PC-3 (cell line): Measurements from ENCODE around the gene STMND1. TPM values are rescaled to one million over a fixed set of nuclear protein-coding genes. Genes with fewer than 3 reads are reported as not detected.

Experiments
- ATAC-seq: fragments of 200-7000 bp; cut with Tn5 transposase; 2 replicates; pipeline ENCODE4 v1.9.1; 2020; ENCODE audit warnings: mild to moderate bottlenecking, moderate library complexity
- BruUV-seq: library from RNA; stranded (reverse); fragments of 400-500 nt; replicated peaks from 2 replicates; lab custom pipeline; 2021; lab: Mats Ljungman, UMichigan
- CTCF ChIA-PET: fragments of 300-600 bp; sonication (Branson Sonifier 250); formaldehyde crosslinking; loops from one replicate; lab custom pipeline; 2022; ENCODE audit warnings: antibody characterized with exemption; lab: Charles Lee
- POLR2A ChIA-PET: fragments of 300-600 bp; sonication (Branson Sonifier 250); formaldehyde crosslinking; loops from one replicate; lab custom pipeline; 2022; ENCODE audit warnings: antibody characterized with exemption; ENCODE audit not compliant: unreplicated experiment; lab: Charles Lee
- DNase-seq: peaks from one replicate; pipeline ENCODE4 v3.0.0-alpha.2; 2015
- H2AFZ ChIP-seq: fragments of 300-600 bp; sonication (generic); 2 replicates; pipeline ENCODE4 v1.6.0; 2016; ENCODE audit warnings: antibody characterized with exemption, low read length
- H3F3A ChIP-seq: fragments of 300-600 bp; sonication (generic); one replicate; pipeline ENCODE4 v1.6.0; 2017; ENCODE audit warnings: antibody characterized with exemption, low read length, control low read depth, mild to moderate bottlenecking; ENCODE audit not compliant: unreplicated experiment
- H3K27ac ChIP-seq: fragments of 300-600 bp; sonication (generic); 2 replicates; pipeline ENCODE4 v1.5.1; 2016; ENCODE audit warnings: mild to moderate bottlenecking, low read length
- H3K27me3 ChIP-seq: fragments of 300-600 bp; sonication (generic); 2 replicates; pipeline ENCODE4 v1.6.1; 2016; ENCODE audit warnings: low read length, mixed read lengths
- H3K36me3 ChIP-seq: fragments of 300-600 bp; sonication (generic); 2 replicates; pipeline ENCODE4 v1.6.1; 2016; ENCODE audit warnings: low read depth, mixed run types, low read length, mixed read lengths
- H3K4me1 ChIP-seq: fragments of 300-600 bp; sonication (generic); 2 replicates; pipeline ENCODE4 v1.5.1; 2016; ENCODE audit warnings: low read length; ENCODE audit not compliant: insufficient read depth
- H3K4me2 ChIP-seq: fragments of 300-600 bp; sonication (generic); 2 replicates; pipeline ENCODE4 v1.6.0; 2016; ENCODE audit warnings: low read length
- H3K4me3 ChIP-seq: fragments of 300-600 bp; sonication (generic); 2 replicates; pipeline ENCODE4 v1.5.1; 2016; ENCODE audit warnings: mild to moderate bottlenecking, low read length, mixed read lengths
- H3K79me2 ChIP-seq: fragments of 300-600 bp; sonication (generic); 2 replicates; pipeline ENCODE4 v1.6.1; 2017; ENCODE audit warnings: low read length, mixed read lengths
- H3K9ac ChIP-seq: fragments of 300-600 bp; sonication (generic); 2 replicates; pipeline ENCODE4 v1.6.0; 2016; ENCODE audit warnings: mild to moderate bottlenecking, low read length
- H3K9me2 ChIP-seq: fragments of 300-600 bp; sonication (generic); replicated peaks from 2 replicates; pipeline ENCODE4 v1.6.1; 2016; ENCODE audit warnings: mixed run types, low read length, mixed read lengths
- H3K9me3 ChIP-seq: fragments of 300-600 bp; sonication (generic); 2 replicates; pipeline ENCODE4 v1.6.1; 2016; ENCODE audit warnings: low read length, mixed read lengths
- H4K20me1 ChIP-seq: fragments of 300-600 bp; sonication (generic); 2 replicates; pipeline ENCODE4 v1.6.1; 2016; ENCODE audit warnings: low read length, mixed read lengths
- EZH2 ChIP-seq: fragments of 300-600 bp; sonication (generic); IDR thresholded peaks from one replicate; pipeline ENCODE4 v1.6.1; 2017; ENCODE audit warnings: antibody characterized with exemption, mild to moderate bottlenecking, low read length; ENCODE audit not compliant: unreplicated experiment
- EZH2phosphoT487 ChIP-seq: fragments of 300-600 bp; sonication (generic); IDR thresholded peaks from 2 replicates; pipeline ENCODE4 v1.6.1; 2018; ENCODE audit warnings: mild to moderate bottlenecking, antibody characterized with exemption, low read length, borderline replicate concordance
- intact Hi-C: fragments of 100-400 bp; cut with micrococcal nuclease; formaldehyde crosslinking; loops from 2 replicates; pipeline ENCODE4 v1.9.0; 2023
- total RNA-seq: library from RNA; depleted of rRNA; stranded (reverse); fragments of >200 nt; gene quantifications from 2 replicates; pipeline ENCODE4 v1.2.3, GENCODE V29; 2014
- TF ChIP-seq, protein P1 (sequence below): fragments of 300-600 bp; sonication (generic); conservative IDR thresholded peaks from 2 replicates; pipeline ENCODE4 v1.5.1; 2017; ENCODE audit warnings: antibody characterized with exemption, low read depth, mild to moderate bottlenecking, low read length

STMND1 gene
- total RNA-seq, 1 experiment from 2014 or later = not detected

GRCh38 chr6:17156966-17157365 is 55.1 kb downstream of the STMND1 start:
- no peaks in the 10 kb centered on the region for H3K36me3 ChIP-seq
- DNase-seq (no peak), ATAC-seq (no peak)
- H2AFZ ChIP-seq = no peak overlapping the region
- H3K27ac ChIP-seq = no peak overlapping the region
- no peak for TF ChIP-seq EZH2phosphoT487
- TF ChIP-seq, protein P1, sequence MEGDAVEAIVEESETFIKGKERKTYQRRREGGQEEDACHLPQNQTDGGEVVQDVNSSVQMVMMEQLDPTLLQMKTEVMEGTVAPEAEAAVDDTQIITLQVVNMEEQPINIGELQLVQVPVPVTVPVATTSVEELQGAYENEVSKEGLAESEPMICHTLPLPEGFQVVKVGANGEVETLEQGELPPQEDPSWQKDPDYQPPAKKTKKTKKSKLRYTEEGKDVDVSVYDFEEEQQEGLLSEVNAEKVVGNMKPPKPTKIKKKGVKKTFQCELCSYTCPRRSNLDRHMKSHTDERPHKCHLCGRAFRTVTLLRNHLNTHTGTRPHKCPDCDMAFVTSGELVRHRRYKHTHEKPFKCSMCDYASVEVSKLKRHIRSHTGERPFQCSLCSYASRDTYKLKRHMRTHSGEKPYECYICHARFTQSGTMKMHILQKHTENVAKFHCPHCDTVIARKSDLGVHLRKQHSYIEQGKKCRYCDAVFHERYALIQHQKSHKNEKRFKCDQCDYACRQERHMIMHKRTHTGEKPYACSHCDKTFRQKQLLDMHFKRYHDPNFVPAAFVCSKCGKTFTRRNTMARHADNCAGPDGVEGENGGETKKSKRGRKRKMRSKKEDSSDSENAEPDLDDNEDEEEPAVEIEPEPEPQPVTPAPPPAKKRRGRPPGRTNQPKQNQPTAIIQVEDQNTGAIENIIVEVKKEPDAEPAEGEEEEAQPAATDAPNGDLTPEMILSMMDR = no peak
- TF ChIP-seq EZH2 = no peak
- H3K4me2 ChIP-seq = no peak overlapping the region
- no peaks in the 10 kb centered on the region for H3F3A ChIP-seq
- ChIA-PET POLR2A (no interaction called here), CTCF (interaction anchor here (0.6 kb wide), 1 partner anchor 468 kb away, joined by 4 read pairs; no protein-coding TSS in a partner anchor)
- intact Hi-C loops = loop anchor here (1.0 to 10.0 kb wide), 4 partner anchors 348 to 658 kb away; no protein-coding TSS in a partner anchor
- no peak overlapping the region for H3K4me3 ChIP-seq
- no peaks in the 10 kb centered on the region for H3K27me3 ChIP-seq
- H3K9ac ChIP-seq = no peak overlapping the region
- BruUV-seq = no TSS peak
- H3K9me2 ChIP-seq = no peaks in the 10 kb centered on the region
- no peaks in the 10 kb centered on the region for H3K4me1 ChIP-seq
- H3K79me2 ChIP-seq = no peaks in the 10 kb centered on the region
- H4K20me1 ChIP-seq = no peaks in the 10 kb centered on the region
- H3K9me3 ChIP-seq = peaks cover 8% of the 10 kb centered on the region; the same call in 1 of the 2 replicates

- H3K4me3 ChIP-seq = no peak overlapping the region
- H3F3A ChIP-seq = no peaks in the 10 kb centered on the region
- H3K36me3 ChIP-seq = no peaks in the 10 kb centered on the region
- no peak overlapping the region for H3K4me2 ChIP-seq
- no TSS peak for BruUV-seq
- no peaks in the 10 kb centered on the region for H3K9me2 ChIP-seq
- intact Hi-C loops = loop anchor here (2.0 to 10.0 kb wide), 3 partner anchors 347 to 657 kb away; no protein-coding TSS in a partner anchor
- H3K9me3 ChIP-seq = 0 out of 2 replicates have a peak, but pooled peaks cover 3% of the 10 kb centered on the region
- no peaks in the 10 kb centered on the region for H4K20me1 ChIP-seq
- H3K27ac ChIP-seq = no peak overlapping the region
- ChIA-PET CTCF (no interaction called here), POLR2A (no interaction called here)
- no peaks in the 10 kb centered on the region for H3K27me3 ChIP-seq
- H3K9ac ChIP-seq = no peak overlapping the region
- no peak overlapping the region for H2AFZ ChIP-seq
- no peaks in the 10 kb centered on the region for H3K4me1 ChIP-seq
- ATAC-seq (no peak), DNase-seq (no peak)
- H3K79me2 ChIP-seq = no peaks in the 10 kb centered on the region
- TF ChIP-seq EZH2phosphoT487 (no peak), EZH2 (no peak)
- TF ChIP-seq, protein P1 = no peak
Observed at GRCh38 chr6:17157617-17158016, 55.8 kb downstream of the STMND1 start.

- no peaks in the 10 kb centered on the region for H3K79me2 ChIP-seq
- no peak overlapping the region for H2AFZ ChIP-seq
- H3K9me3 ChIP-seq = no peaks in the 10 kb centered on the region
- ChIA-PET POLR2A (no interaction called here), CTCF (no interaction called here)
- no peaks in the 10 kb centered on the region for H3K9me2 ChIP-seq
- no peak overlapping the region for H3K4me2 ChIP-seq
- H4K20me1 ChIP-seq = no peaks in the 10 kb centered on the region
- no peaks in the 10 kb centered on the region for H3K27me3 ChIP-seq
- intact Hi-C loops = loop anchor here (10.0 kb wide), 1 partner anchor 346 kb away; no protein-coding TSS in a partner anchor
- no peak overlapping the region for H3K27ac ChIP-seq
- no peak overlapping the region for H3K9ac ChIP-seq
- BruUV-seq = no TSS peak
- no peaks in the 10 kb centered on the region for H3K36me3 ChIP-seq
- TF ChIP-seq EZH2 (no peak), EZH2phosphoT487 (no peak)
- TF ChIP-seq, protein P1 = no peak
- H3F3A ChIP-seq = no peaks in the 10 kb centered on the region
- no peak overlapping the region for H3K4me3 ChIP-seq
- ATAC-seq (no peak), DNase-seq (no peak)
- no peaks in the 10 kb centered on the region for H3K4me1 ChIP-seq
Observed at GRCh38 chr6:17159240-17159639, 57.4 kb downstream of the STMND1 start.
